ENCODE data around the gene HERC3. TPM values are rescaled to one million over a fixed set of nuclear protein-coding genes. Genes with fewer than 3 reads are reported as not detected.

Gene HERC3
- total and polyA plus RNA-seq, 2 donors (not counting 1 experiment from before 2014, with no cell fraction given), result 24.0 to 78.1 TPM

GRCh38 chr4:88592600-88593448, 544 bp downstream of the HERC3 start:
- Histone ChIP-seq H3K79me2 (ENCODE audit: control insufficient read depth, insufficient read depth, low read length) (peaks cover 46% of the 10 kb centered on the region), H3K4me1 (ENCODE audit: control insufficient read depth in 2 of 2, insufficient read depth in 2 of 2, low read length in 2 of 2) (peaks cover 11 to 16% of the 10 kb centered on the region in 2 donors), H3K9me3 (ENCODE audit: control extremely low read depth in 1 of 3, control insufficient read depth in 2 of 3, insufficient read depth in 1 of 3, low read length in 2 of 3) (no peaks in the 10 kb centered on the region), H3K4me3 (ENCODE audit: control extremely low read depth in 1 of 5, extremely low read depth in 1 of 5, insufficient read depth in 1 of 5, low read depth in 2 of 5, low read length in 4 of 5) (peak overlapping the region; percentile 58 to 97 (median 92)), H3K36me3 (replicated peaks in 1 of 2; ENCODE audit: control extremely low read depth in 1 of 2, control insufficient read depth in 1 of 2, extremely low read depth in 1 of 2, insufficient read depth in 2 of 2, low read length in 1 of 2) (peaks cover 0 to 18% of the 10 kb centered on the region in 2 experiments), H3K27ac (ENCODE audit: low read length in 2 of 2) (peak overlapping the region; percentile 73 to 91), H3K4me2 (replicated peaks; ENCODE audit: low read depth, low read length, poor library complexity, severe bottlenecking) (peak overlapping the region; percentile 91), H3K27me3 (replicated peaks in 1 of 4; ENCODE audit: control extremely low read depth in 1 of 4, control insufficient read depth in 3 of 4, insufficient read depth in 4 of 4, low read length in 3 of 4) (no peaks in the 10 kb centered on the region), H2AFZ (ENCODE audit: insufficient read depth, low read depth, low read length, poor library complexity, severe bottlenecking) (peak overlapping the region; percentile 99), H4K20me1 (ENCODE audit: control insufficient read depth, insufficient read depth, low read length, poor library complexity, severe bottlenecking) (peaks cover 43% of the 10 kb centered on the region), H3K9ac (ENCODE audit: low read length) (peak overlapping the region; percentile 94)
- DNase-seq, result peak; percentile 87
- ATAC-seq (ENCODE audit: low read depth), result peak; percentile 76
- under 1% methylated on average over 89 of the region's 89 CpGs for WGBS (ENCODE audit: insufficient coverage)
- Mint-ChIP-seq H3K9me3 (ENCODE audit: insufficient read depth) (no peaks in the 10 kb centered on the region), H3K27me3 (no peaks in the 10 kb centered on the region), H3K4me1 (peaks cover 44% of the 10 kb centered on the region), H3K27ac (peak overlapping the region; percentile 95), H3K4me3 (peak overlapping the region; percentile 99)
- TF ChIP-seq, protein P1, sequence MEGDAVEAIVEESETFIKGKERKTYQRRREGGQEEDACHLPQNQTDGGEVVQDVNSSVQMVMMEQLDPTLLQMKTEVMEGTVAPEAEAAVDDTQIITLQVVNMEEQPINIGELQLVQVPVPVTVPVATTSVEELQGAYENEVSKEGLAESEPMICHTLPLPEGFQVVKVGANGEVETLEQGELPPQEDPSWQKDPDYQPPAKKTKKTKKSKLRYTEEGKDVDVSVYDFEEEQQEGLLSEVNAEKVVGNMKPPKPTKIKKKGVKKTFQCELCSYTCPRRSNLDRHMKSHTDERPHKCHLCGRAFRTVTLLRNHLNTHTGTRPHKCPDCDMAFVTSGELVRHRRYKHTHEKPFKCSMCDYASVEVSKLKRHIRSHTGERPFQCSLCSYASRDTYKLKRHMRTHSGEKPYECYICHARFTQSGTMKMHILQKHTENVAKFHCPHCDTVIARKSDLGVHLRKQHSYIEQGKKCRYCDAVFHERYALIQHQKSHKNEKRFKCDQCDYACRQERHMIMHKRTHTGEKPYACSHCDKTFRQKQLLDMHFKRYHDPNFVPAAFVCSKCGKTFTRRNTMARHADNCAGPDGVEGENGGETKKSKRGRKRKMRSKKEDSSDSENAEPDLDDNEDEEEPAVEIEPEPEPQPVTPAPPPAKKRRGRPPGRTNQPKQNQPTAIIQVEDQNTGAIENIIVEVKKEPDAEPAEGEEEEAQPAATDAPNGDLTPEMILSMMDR (IDR thresholded peaks at IDR 0.05), result no peak
- TF ChIP-seq EZH2 (IDR thresholded peaks at IDR 0.05; ENCODE audit: borderline replicate concordance, insufficient read depth, low read depth, low read length, poor library complexity, severe bottlenecking), result no peak
- intact Hi-C loops (cut with micrococcal nuclease), result loop anchor here (1.0 to 5.0 kb wide), 7 partner anchors 18 to 1170 kb away; partner anchors contain the start of genes HERC5, NAP1L5, NUDT9 and PPM1K
- CTCF ChIA-PET, result interaction anchor here (0.8 to 2.5 kb wide), 4 partner anchors 9 to 67 kb away, joined by 3 to 6 read pairs (median 5); no protein-coding TSS in a partner anchor
- POLR2A ChIA-PET, result no interaction called here
